OCI-LY1 (cell line): ENCODE data around the gene SHF.

ENCODE experiments used
- EZH2 ChIP-seq: fragments of 200-600 bp; sonication (generic), shearing (Covaris generic); IDR thresholded peaks from 2 replicates; pipeline ENCODE4 v1.8.0; 2017; ENCODE audit warnings: borderline replicate concordance, mixed run types, mild to moderate bottlenecking, antibody characterized with exemption, low read length, moderate library complexity, mixed read lengths
- TF ChIP-seq, protein P1 (sequence below): fragments of 200-600 bp; sonication (generic), shearing (Covaris generic); IDR thresholded peaks from 2 replicates; pipeline ENCODE4 v1.5.1; 2017; ENCODE audit warnings: mild to moderate bottlenecking, antibody characterized with exemption, low read length, moderate library complexity, mixed read lengths

DNA sequence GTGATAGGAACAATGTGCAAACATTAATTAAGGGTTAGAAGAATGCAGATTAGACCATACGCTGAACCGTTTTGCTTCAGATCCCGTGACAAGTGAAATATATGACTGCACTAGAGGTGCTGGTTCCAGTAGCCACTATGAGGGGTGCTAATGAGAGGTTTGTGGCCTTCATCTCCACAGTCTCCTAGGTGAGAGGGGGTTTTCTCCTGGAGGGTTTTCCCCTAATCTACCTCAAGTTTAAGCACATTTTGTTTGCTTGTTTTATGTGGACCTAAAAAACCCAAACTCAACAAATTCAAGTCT, 13.7 kb upstream of the SHF start:
- TF ChIP-seq, protein P1, sequence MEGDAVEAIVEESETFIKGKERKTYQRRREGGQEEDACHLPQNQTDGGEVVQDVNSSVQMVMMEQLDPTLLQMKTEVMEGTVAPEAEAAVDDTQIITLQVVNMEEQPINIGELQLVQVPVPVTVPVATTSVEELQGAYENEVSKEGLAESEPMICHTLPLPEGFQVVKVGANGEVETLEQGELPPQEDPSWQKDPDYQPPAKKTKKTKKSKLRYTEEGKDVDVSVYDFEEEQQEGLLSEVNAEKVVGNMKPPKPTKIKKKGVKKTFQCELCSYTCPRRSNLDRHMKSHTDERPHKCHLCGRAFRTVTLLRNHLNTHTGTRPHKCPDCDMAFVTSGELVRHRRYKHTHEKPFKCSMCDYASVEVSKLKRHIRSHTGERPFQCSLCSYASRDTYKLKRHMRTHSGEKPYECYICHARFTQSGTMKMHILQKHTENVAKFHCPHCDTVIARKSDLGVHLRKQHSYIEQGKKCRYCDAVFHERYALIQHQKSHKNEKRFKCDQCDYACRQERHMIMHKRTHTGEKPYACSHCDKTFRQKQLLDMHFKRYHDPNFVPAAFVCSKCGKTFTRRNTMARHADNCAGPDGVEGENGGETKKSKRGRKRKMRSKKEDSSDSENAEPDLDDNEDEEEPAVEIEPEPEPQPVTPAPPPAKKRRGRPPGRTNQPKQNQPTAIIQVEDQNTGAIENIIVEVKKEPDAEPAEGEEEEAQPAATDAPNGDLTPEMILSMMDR: no peak
- TF ChIP-seq EZH2: no peak
